Keratinocyte (primary cell): ENCODE measurements around the gene PTPRN2.

Source experiments
- EZH2 ChIP-seq: IDR thresholded peaks from one replicate; pipeline ENCODE4 v1.6.1; 2012; ENCODE audit warnings: inconsistent platforms, mild to moderate bottlenecking, low read length, moderate library complexity
- TF ChIP-seq, protein P1 (sequence below), 3 experiments: IDR thresholded peaks in 1 of 3; conservative IDR thresholded peaks in 1 of 3; optimal IDR thresholded peaks in 1 of 3; 2 replicates in 2 of 3; 3 replicates in 1 of 3; pipeline versions ENCODE3 to v1.5.1; 2011; ENCODE audit warnings: low read length in 3 of 3, mild to moderate bottlenecking in 3 of 3, moderate library complexity in 2 of 3, control low read depth in 1 of 3, inconsistent platforms in 1 of 3; ENCODE audit not compliant: insufficient read depth in 2 of 3; ENCODE audit errors: extremely low read depth in 1 of 3

DNA sequence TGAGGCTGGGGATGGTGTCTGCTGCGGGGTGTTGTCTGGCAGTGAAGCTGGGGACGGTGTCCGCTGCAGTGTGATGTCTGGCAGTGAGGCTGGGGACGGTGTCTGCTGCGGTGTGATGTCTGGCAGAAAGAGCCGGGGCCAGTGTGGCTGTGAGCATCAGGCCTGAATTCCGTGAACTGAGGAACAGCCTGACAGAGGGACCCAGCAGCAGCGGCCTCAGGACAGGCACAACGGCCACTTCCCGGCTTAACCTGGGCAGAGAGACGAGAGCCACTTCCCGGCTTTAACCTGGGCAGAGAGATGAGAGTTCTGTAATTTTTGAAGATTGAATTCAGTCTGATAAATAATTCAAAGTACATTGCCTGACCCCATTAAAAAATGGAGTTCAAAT, 321.2 kb downstream of the PTPRN2 start:
- TF ChIP-seq, protein P1, sequence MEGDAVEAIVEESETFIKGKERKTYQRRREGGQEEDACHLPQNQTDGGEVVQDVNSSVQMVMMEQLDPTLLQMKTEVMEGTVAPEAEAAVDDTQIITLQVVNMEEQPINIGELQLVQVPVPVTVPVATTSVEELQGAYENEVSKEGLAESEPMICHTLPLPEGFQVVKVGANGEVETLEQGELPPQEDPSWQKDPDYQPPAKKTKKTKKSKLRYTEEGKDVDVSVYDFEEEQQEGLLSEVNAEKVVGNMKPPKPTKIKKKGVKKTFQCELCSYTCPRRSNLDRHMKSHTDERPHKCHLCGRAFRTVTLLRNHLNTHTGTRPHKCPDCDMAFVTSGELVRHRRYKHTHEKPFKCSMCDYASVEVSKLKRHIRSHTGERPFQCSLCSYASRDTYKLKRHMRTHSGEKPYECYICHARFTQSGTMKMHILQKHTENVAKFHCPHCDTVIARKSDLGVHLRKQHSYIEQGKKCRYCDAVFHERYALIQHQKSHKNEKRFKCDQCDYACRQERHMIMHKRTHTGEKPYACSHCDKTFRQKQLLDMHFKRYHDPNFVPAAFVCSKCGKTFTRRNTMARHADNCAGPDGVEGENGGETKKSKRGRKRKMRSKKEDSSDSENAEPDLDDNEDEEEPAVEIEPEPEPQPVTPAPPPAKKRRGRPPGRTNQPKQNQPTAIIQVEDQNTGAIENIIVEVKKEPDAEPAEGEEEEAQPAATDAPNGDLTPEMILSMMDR (optimal IDR thresholded peaks at IDR 0.05 in 1 of 3, IDR thresholded peaks at IDR 0.05 in 1 of 3, conservative IDR thresholded peaks at IDR 0.05 in 1 of 3; ENCODE audit: extremely low read depth in 1 of 3, insufficient read depth in 2 of 3, low read length in 3 of 3): no peak
- no peak for TF ChIP-seq EZH2
